ENCODE results near the gene ARHGEF4.
"Not testable (repeated sequence)": the region's sequence is repeated elsewhere in the genome, so short reads cannot be mapped to it uniquely, and the experiment has no call there.

Gene ARHGEF4

GRCh38 chr2:131067465-131068125 lies 230.9 kb downstream of the ARHGEF4 start:
- DNase-seq (ENCODE audit: low spot score) = no peak
- no peak for TF ChIP-seq CTCF (IDR thresholded peaks at IDR 0.05; ENCODE audit: extremely low read depth, missing control alignments)

- DNase-seq (ENCODE audit: low spot score) = not testable (repeated sequence)
These were observed 231.5 kb downstream of the ARHGEF4 start for GRCh38 chr2:131068172-131068571.

GRCh38 chr2:131075578-131075977 lies 238.9 kb downstream of the ARHGEF4 start:
- DNase-seq (ENCODE audit: low spot score) = not testable (repeated sequence)

- no peak for DNase-seq (ENCODE audit: low spot score)
- TF ChIP-seq CTCF (IDR thresholded peaks at IDR 0.05; ENCODE audit: extremely low read depth, missing control alignments) = no peak
These were observed 240.0 kb downstream of the ARHGEF4 start for GRCh38 chr2:131076707-131077106.

GRCh38 chr2:131077182-131077846 lies 240.6 kb downstream of the ARHGEF4 start:
- TF ChIP-seq CTCF (IDR thresholded peaks at IDR 0.05; ENCODE audit: extremely low read depth, missing control alignments) = no peak
- DNase-seq (ENCODE audit: low spot score) = no peak

GRCh38 chr2:131077966-131078365 lies 241.3 kb downstream of the ARHGEF4 start:
- TF ChIP-seq CTCF (IDR thresholded peaks at IDR 0.05; ENCODE audit: extremely low read depth, missing control alignments) = no peak
- no peak for DNase-seq (ENCODE audit: low spot score)

GRCh38 chr2:131079931-131080330 lies 243.2 kb downstream of the ARHGEF4 start:
- not testable (repeated sequence) for DNase-seq (ENCODE audit: low spot score)

- no peak for TF ChIP-seq CTCF (IDR thresholded peaks at IDR 0.05; ENCODE audit: extremely low read depth, missing control alignments)
- no peak for DNase-seq (ENCODE audit: low spot score)
These were observed 244.5 kb downstream of the ARHGEF4 start for GRCh38 chr2:131081190-131081589.

GRCh38 chr2:131085646-131086045 lies 248.9 kb downstream of the ARHGEF4 start:
- no peak for TF ChIP-seq CTCF (IDR thresholded peaks at IDR 0.05; ENCODE audit: extremely low read depth, missing control alignments)
- DNase-seq (ENCODE audit: low spot score) = no peak

Data from GM20000 (cell line).